Right forelimb (tissue), 1 donor: ENCODE results near the gene GTPBP3.
A peak's percentile ranks its signal among the peaks of the same experiment; 100 is the strongest.

Source experiments
- DNase-seq: peaks from one replicate; pipeline ENCODE4 v3.0.0-alpha.2; 2018

GTPBP3 gene

GRCh38 chr19:17328517-17329365, 8.6 kb upstream of the GTPBP3 start:
- no peak for DNase-seq

- no peak for DNase-seq
Observed at GRCh38 chr19:17329366-17330261, 7.7 kb upstream of the GTPBP3 start.

DNA sequence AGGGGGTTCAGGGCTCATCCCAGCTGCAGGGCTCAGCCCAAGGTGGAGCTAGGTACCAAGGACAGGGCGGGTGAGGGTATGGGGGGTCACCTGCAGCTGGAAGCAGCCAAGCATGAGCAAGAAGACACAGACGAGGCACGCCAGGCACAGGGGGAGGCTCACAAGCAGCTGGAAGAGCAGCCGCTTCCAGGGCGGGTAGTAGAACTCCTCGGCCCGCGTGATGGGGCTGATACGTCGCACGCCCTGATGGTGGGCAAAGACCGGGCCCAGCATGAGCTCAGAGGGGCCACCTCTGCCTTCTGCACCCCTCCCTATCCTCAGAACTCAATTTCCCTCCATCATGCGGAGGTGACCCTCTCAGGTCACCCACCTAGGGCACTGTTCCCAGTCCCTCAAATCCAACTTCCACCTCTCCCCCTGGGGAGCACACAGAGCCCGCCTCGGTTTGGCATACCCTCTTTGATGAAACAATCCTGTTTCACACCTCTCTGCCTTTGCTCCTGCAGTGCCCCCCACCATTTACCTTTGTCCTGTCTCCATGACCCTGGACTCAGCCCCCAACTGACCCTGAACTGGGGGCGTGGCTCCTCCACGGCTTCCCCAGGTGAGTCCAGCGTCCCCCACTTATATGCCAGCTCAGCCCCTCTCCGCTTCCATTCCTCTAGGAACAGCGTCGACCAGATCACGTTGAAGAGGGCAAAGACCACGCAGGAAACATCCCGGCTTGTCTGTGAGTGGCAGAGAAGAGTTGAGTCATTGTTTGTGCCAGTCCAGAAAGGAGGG, 6.9 kb upstream of the GTPBP3 start:
- no peak for DNase-seq

DNA sequence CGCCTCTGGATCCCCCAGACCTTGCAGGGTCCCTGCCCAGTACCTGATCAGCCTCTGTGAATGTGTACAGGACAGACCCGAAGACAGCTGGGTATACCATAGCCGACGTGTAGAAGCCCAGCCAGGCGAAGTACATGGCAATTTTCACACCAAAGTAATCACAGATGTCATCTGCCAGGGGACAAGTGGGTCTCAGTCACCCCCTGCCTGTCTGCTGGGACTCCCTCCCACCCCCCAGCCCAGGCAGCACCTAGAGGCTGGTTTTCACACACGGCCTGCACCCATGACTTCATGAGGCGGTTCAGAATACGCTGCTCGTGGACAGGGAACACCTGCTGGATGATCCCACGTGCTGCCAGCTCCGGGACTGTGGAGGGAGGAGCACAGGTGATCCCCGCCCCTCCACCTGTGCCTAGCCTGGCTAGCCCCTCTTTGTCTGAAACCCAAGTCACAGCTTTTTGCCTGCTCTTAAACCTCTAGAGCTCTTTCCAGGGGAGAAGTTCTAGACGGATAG, 6.3 kb upstream of the GTPBP3 start:
- DNase-seq: no peak

- DNase-seq: no peak
Observed at GRCh38 chr19:17332360-17332676, 5.0 kb upstream of the GTPBP3 start.

DNA sequence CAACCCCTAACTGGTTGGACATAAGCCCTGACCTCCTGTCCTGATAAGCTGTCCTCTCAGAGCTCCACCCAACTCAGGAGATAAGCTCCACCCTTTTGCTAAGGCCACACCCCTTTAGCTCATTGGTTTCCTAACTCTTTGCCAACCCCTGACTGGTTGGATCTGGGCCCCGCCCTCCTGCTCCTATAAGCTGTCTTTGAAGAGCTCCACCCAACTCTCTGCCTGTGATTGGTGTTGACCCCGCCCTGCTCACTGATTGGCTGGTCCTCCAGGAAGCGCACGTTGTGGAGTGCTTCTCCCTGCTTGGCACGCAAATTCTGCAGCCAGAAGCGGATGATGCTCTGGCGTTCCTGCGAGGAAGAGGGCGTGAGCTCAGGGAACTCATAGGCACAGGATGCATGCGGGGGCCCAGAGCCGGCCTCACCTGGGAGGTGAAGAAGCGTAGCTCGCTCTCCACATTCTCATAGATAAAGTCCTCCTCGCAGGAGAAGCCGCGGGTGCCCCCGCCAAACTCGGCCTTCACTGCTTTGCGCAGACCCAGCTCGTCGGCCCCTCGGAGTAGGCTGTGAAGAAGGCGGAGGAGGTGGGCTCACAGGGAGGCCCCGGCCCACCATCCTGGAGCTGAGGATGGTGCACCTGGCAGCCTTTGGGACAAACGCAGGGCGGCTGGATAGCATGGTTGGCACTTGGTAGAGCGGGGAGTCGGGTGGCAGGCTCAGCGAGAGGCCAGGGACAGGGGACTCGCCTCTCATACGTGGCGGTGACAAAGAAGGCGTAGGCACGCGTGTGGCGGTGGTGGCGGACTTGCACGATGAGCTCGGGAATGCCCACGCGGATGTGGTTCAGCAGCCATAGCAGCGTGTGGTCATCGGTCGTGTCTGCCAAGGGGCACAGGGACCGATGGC, 4.4 kb upstream of the GTPBP3 start:
- no peak for DNase-seq

- no peak for DNase-seq
Observed at GRCh38 chr19:17333611-17334413, 3.5 kb upstream of the GTPBP3 start.

DNA sequence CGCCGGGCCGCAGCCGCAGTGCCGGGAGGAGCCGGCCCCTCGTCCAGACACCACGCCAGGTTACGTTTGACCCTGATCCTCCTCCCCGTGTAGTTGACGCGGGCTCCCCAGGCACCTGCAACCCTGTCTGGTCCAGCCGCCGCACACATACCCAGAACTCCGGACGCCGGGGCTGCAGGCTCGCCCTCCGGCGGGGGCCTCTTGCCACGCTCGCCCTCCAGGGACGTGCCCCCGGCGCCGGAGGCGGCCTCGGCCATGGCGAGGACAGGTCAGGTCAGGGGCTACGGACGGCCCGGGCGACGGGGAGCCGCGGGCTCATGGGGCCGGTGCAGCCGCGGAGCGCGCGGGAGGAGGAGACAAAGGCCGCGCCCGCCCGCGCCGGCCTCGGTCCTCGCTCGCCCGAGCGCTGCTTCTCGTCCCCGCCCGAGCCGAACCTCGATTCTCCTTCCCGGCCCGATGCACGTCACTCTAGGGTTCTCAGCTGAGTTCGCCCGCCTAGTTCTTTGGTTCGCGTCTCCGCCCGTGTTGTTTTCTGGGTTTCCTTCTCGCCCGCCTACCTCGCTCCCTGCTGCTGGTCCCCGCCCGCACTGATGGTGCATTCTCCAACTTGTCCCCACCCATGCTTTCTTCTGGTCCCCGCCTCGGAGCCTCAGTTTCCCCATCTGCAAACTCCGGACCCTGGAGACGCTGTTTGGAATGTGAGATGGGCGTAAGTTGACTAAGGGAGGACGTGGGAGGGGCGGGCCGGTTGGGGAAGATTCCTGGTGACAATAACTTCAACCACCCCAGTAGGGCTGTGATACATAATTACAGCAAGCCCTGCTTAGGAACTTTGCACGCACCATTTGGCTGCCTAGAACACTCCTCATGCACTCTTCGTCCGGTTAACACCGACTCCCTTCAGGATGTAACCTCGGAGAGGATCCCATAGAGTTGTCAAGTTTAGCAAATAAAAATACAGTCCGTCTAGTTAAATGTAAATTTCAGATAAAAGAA, 2.6 kb upstream of the GTPBP3 start, which contains the start of gene ANO8:
Gene ANO8 (minus strand): TSS at position 442 of the 996 bp plus-strand sequence. CDS start 185 bp downstream, at position 257.
- DNase-seq: peak; percentile 97

GRCh38 chr19:17335575-17335974, 1.8 kb upstream of the GTPBP3 start:
- no peak for DNase-seq

DNA sequence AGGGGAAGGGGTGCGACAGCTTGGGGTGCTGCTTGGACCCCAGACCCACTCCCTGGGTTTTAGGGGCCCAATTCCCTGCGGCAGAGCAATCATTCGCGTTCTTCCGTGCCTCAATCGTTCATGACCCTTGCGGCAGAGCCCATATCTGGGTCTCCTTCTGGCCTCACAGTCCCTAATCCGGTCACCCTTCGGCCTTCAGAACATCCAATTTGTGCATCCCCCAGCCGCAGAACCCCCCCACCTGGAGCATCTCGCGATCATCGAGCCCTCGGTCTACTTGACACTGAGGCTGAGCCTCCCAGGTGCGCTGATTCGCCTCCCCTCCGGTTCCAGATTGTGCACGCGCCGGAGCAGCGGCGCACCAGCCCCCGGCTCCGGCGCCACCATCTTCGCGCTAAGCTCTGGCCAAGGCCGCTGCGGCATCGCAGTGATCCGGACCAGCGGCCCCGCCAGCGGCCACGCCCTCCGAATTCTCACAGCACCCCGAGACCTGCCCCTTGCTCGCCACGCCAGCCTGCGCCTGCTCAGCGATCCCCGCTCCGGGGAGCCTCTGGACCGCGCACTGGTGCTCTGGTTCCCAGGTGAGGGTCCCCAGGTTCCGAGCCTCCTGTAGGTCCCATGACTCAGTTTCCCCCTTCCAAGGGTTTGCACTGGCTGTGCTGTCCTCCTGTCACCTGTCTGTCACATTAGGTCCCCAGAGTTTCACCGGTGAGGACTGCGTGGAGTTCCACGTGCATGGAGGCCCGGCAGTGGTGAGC, 501 bp downstream of the GTPBP3 start:
- no peak for DNase-seq

DNA sequence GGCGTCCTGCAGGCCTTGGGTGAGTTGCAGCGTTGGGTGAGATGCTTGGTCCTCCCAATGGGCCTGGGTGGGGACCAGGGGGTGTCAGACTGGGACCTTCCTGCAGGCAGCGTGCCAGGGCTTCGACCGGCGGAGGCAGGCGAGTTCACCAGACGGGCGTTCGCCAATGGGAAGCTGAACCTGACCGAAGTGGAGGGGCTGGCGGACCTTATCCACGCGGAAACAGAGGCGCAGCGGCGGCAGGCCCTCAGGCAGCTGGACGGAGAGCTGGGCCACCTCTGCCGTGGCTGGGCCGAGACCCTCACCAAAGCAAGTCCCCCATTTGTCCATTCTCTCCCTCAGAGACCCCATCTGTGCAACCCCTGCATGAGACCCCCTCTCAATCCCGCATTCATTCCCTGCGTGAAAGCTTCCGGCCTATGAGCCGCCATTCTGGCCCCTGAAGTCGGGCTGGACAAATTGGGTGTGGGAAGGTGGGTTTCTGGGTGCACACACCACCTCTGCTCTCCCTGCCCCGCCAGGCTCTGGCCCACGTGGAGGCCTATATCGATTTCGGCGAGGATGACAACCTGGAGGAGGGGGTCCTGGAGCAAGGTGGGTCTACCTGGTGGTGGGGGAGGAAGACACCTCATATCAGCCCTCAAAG, 1.2 kb downstream of the GTPBP3 start:
- no peak for DNase-seq

- no peak for DNase-seq
Observed at GRCh38 chr19:17339088-17339741, 1.9 kb downstream of the GTPBP3 start.

DNA sequence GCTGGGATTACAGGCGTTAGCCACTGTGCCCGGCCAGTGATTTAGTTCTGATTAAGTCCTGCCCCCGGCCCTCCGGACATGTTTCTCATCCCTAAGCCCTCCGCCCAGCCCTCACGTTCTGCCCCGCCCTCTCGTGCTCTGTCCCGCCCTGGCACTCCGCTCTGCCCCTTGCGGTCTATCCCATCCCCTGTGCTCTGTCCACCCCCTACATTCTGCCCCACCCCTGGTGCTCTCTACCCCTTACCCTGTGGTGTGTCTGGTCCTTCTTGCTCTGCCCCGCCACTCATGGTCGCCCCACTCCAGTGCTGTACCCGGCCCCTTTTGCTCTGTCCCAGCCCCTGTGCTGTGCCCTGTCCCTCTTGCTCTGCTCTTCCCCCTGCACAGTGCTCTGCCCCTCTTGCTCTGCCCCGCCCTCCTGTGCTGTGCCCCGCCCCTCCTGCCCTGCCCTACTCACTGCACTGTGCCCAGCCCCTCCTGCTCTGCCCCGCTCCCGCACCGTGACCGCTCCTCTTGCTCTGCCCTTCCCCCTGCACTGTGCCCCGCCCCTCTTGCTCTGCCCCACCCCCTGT, 3.0 kb downstream of the GTPBP3 start:
- DNase-seq: no peak

- DNase-seq: no peak
Observed at GRCh38 chr19:17340871-17341357, 3.6 kb downstream of the GTPBP3 start.

GRCh38 chr19:17341386-17341785, 4.0 kb downstream of the GTPBP3 start:
- no peak for DNase-seq

GRCh38 chr19:17341845-17342244, 4.5 kb downstream of the GTPBP3 start:
- no peak for DNase-seq

- peak; percentile 86 for DNase-seq
Observed at GRCh38 chr19:17346109-17346671, 8.8 kb downstream of the GTPBP3 start.
